Calu3 (cell line): ENCODE measurements around the gene AMOT. TPM values are rescaled to one million over a fixed set of nuclear protein-coding genes. Genes with fewer than 3 reads are reported as not detected.
A peak's percentile ranks its signal among the peaks of the same experiment; 100 is the strongest.

Experiments used
- BruUV-seq: library from RNA; stranded (reverse); fragments of 400-500 nt; replicated peaks from 2 replicates; lab custom pipeline; 2021; lab: Mats Ljungman, UMichigan
- CTCF ChIA-PET: fragments of 300-600 bp; sonication (Branson Sonifier 250); formaldehyde crosslinking; loops from one replicate; lab custom pipeline; 2022; ENCODE audit warnings: antibody characterized with exemption; lab: Charles Lee
- DNase-seq: peaks from one replicate; pipeline ENCODE4 v3.0.0; 2022
- H3K27ac Mint-ChIP-seq: one replicate; pipeline ENCODE4 v1.8.0; 2022; ENCODE audit warnings: mixed read lengths; ENCODE audit not compliant: unreplicated experiment
- H3K27me3 Mint-ChIP-seq: one replicate; pipeline ENCODE4 v1.8.0; 2022; ENCODE audit warnings: mixed read lengths; ENCODE audit not compliant: unreplicated experiment
- H3K36me3 Mint-ChIP-seq: one replicate; pipeline ENCODE4 v1.8.0; 2022; ENCODE audit warnings: mild to moderate bottlenecking, moderate library complexity, mixed read lengths; ENCODE audit not compliant: insufficient read depth, unreplicated experiment
- H3K4me1 Mint-ChIP-seq: one replicate; pipeline ENCODE4 v1.8.0; 2022; ENCODE audit warnings: mild to moderate bottlenecking, low read depth, mixed read lengths; ENCODE audit not compliant: unreplicated experiment
- H3K4me3 Mint-ChIP-seq: one replicate; pipeline ENCODE4 v1.8.0; 2022; ENCODE audit warnings: mild to moderate bottlenecking, low read depth, moderate library complexity, mixed read lengths; ENCODE audit not compliant: unreplicated experiment
- H3K9me3 Mint-ChIP-seq: one replicate; pipeline ENCODE4 v1.8.0; 2022; ENCODE audit warnings: low read depth, mixed read lengths; ENCODE audit not compliant: unreplicated experiment
- CTCF ChIP-seq: fragments of 200-600 bp; IDR thresholded peaks from one replicate; pipeline ENCODE4 v1.8.0; 2022; ENCODE audit warnings: antibody characterized with exemption; ENCODE audit not compliant: unreplicated experiment
- intact Hi-C: fragments of 100-400 bp; cut with micrococcal nuclease; formaldehyde crosslinking; loops from one replicate; pipeline ENCODE4 v1.10.0; 2022; ENCODE audit not compliant: unreplicated experiment
- total RNA-seq: library from RNA; stranded (reverse); gene quantifications from 2 replicates; pipeline ENCODE4 v1.2.3, GENCODE V29; 2022

AMOT gene
- total RNA-seq, 1 experiment from 2014 or later, result 16.2 TPM

GRCh38 chrX:112819008-112819640, 21.5 kb downstream of the AMOT start:
- H3K9me3 Mint-ChIP-seq, result no peaks in the 10 kb centered on the region
- no TSS peak for BruUV-seq
- H3K27me3 Mint-ChIP-seq, result no peaks in the 10 kb centered on the region
- H3K27ac Mint-ChIP-seq, result no peak overlapping the region
- CTCF ChIA-PET, result interaction anchor here (1.6 kb wide), 1 partner anchor 22 kb away, joined by 4 read pairs; no protein-coding TSS in a partner anchor
- intact Hi-C loops, result no loop called here
- no peak for DNase-seq
- H3K4me3 Mint-ChIP-seq, result peak overlapping the region; percentile 58
- no peaks in the 10 kb centered on the region for H3K36me3 Mint-ChIP-seq
- TF ChIP-seq CTCF, result no peak
- peaks cover 11% of the 10 kb centered on the region for H3K4me1 Mint-ChIP-seq

GRCh38 chrX:112818114-112819007, 22.3 kb downstream of the AMOT start:
- CTCF ChIA-PET, result no interaction called here
- peak overlapping the region; percentile 58 for H3K4me3 Mint-ChIP-seq
- H3K27me3 Mint-ChIP-seq, result no peaks in the 10 kb centered on the region
- intact Hi-C loops, result no loop called here
- H3K4me1 Mint-ChIP-seq, result peaks cover 11% of the 10 kb centered on the region
- H3K9me3 Mint-ChIP-seq, result no peaks in the 10 kb centered on the region
- BruUV-seq, result no TSS peak
- no peak for TF ChIP-seq CTCF
- no peaks in the 10 kb centered on the region for H3K36me3 Mint-ChIP-seq
- no peak for DNase-seq
- H3K27ac Mint-ChIP-seq, result no peak overlapping the region

- Mint-ChIP-seq H3K9me3 (no peaks in the 10 kb centered on the region), H3K36me3 (no peaks in the 10 kb centered on the region), H3K27me3 (no peaks in the 10 kb centered on the region), H3K4me1 (peaks cover 11% of the 10 kb centered on the region), H3K4me3 (no peak overlapping the region), H3K27ac (no peak overlapping the region)
- no TSS peak for BruUV-seq
- DNase-seq, result no peak
- CTCF ChIA-PET, result no interaction called here
- TF ChIP-seq CTCF, result no peak
- intact Hi-C loops, result no loop called here
Observed at GRCh38 chrX:112816908-112817307, 23.7 kb downstream of the AMOT start.

- CTCF ChIA-PET, result no interaction called here
- DNase-seq, result no peak
- no TSS peak for BruUV-seq
- no peak overlapping the region for H3K27ac Mint-ChIP-seq
- H3K9me3 Mint-ChIP-seq, result no peaks in the 10 kb centered on the region
- TF ChIP-seq CTCF, result no peak
- intact Hi-C loops, result no loop called here
- no peaks in the 10 kb centered on the region for H3K27me3 Mint-ChIP-seq
- peaks cover 9% of the 10 kb centered on the region for H3K4me1 Mint-ChIP-seq
- no peak overlapping the region for H3K4me3 Mint-ChIP-seq
- H3K36me3 Mint-ChIP-seq, result no peaks in the 10 kb centered on the region
Observed at GRCh38 chrX:112814496-112814895, 26.1 kb downstream of the AMOT start.
